SH-SY5Y (cell line): ENCODE data around the gene TPSG1.

Experiments used
- GATA2 ChIP-seq: IDR thresholded peaks from 2 replicates; pipeline ENCODE4 v1.6.1; 2011; ENCODE audit warnings: mild to moderate bottlenecking, low read depth, low read length
- GATA3 ChIP-seq: IDR thresholded peaks from 2 replicates; pipeline ENCODE4 v1.6.1; 2011; ENCODE audit warnings: low read depth, mild to moderate bottlenecking, low read length, moderate library complexity

- TF ChIP-seq GATA3 = no peak
- TF ChIP-seq GATA2 = no peak
These were observed 14.6 kb downstream of the TPSG1 start for GRCh38 chr16:1210461-1210860.
